GM12878 (cell line): Measurements from ENCODE around the gene LRIG3. TPM values are rescaled to one million over a fixed set of nuclear protein-coding genes. Genes with fewer than 3 reads are reported as not detected.

ENCODE experiments used
- ATAC-seq: fragments of 200-7000 bp; cut with Tn5 transposase; 3 replicates; pipeline ENCODE4 v1.9.1; 2020; ENCODE audit warnings: mild to moderate bottlenecking, moderate library complexity
- BruUV-seq: library from RNA; stranded (reverse); fragments of 400-500 nt; replicated peaks from 2 replicates; lab custom pipeline; 2021; lab: Mats Ljungman, UMichigan
- CTCF ChIA-PET: fragments of 300-600 bp; sonication (Branson Sonifier 250); formaldehyde crosslinking; extraction: SDS; loops from one replicate; lab custom pipeline; 2021; ENCODE audit warnings: inconsistent platforms; lab: Yijun Ruan, JAX
- POLR2A ChIA-PET: fragments of 350-600 bp; formaldehyde crosslinking; extraction: SDS; loops from one replicate; lab custom pipeline; 2021; ENCODE audit warnings: inconsistent platforms; lab: Charles Lee
- RAD21 ChIA-PET: fragments of 300-600 bp; sonication (Branson Sonifier 250); formaldehyde crosslinking; loops from one replicate; lab custom pipeline; 2023; ENCODE audit warnings: antibody characterized with exemption; ENCODE audit not compliant: unreplicated experiment; lab: Charles Lee
- SMC1A ChIA-PET: fragments of 300-600 bp; sonication (Branson Sonifier 250); formaldehyde crosslinking; loops from one replicate; lab custom pipeline; 2023; ENCODE audit not compliant: unreplicated experiment, uncharacterized antibody; lab: Charles Lee
- DNase-seq: peaks from one replicate; pipeline ENCODE4 v3.0.0-alpha.2; 2011; ENCODE audit warnings: low read depth, low spot score
- FAIRE-seq: peaks from 3 replicates; lab custom pipeline; 2011; peaks lifted over from hg19 to GRCh38; lab: Jason Lieb, UNC
- H2AFZ ChIP-seq: 2 replicates; pipeline ENCODE4 v1.6.0; 2011; ENCODE audit warnings: low read depth, low read length, control low read depth; ENCODE audit not compliant: control insufficient read depth
- H3K27ac ChIP-seq: 2 replicates; pipeline ENCODE4 v1.5.1; 2011; ENCODE audit warnings: control low read depth; ENCODE audit not compliant: control insufficient read depth, insufficient read depth
- H3K27me3 ChIP-seq, 2 experiments: replicated peaks in 1 of 2; 2 replicates each; pipeline versions ENCODE4 v1.6.0 to v1.6.1; 2011; ENCODE audit warnings: low read length in 1 of 2; ENCODE audit not compliant: control insufficient read depth in 2 of 2, insufficient read depth in 2 of 2
- H3K36me3 ChIP-seq, 2 experiments: 2 replicates each; pipeline ENCODE4 v1.5.1; 2011; ENCODE audit warnings: low read length in 1 of 2; ENCODE audit not compliant: control insufficient read depth in 2 of 2, insufficient read depth in 2 of 2
- H3K4me1 ChIP-seq: 2 replicates; pipeline ENCODE4 v1.6.1; 2011; ENCODE audit warnings: mild to moderate bottlenecking, low read length, moderate library complexity, mixed read lengths; ENCODE audit not compliant: control insufficient read depth, insufficient read depth
- H3K4me2 ChIP-seq: 2 replicates; pipeline ENCODE4 v1.6.0; 2011; ENCODE audit warnings: control low read depth; ENCODE audit not compliant: control insufficient read depth, insufficient read depth
- H3K4me3 ChIP-seq: fragments of 200-600 bp; sonication (generic); 2 replicates; pipeline ENCODE4 v1.5.1; 2016
- H3K79me2 ChIP-seq: 2 replicates; pipeline ENCODE4 v1.6.0; 2011; ENCODE audit warnings: low read length; ENCODE audit not compliant: control insufficient read depth, insufficient read depth
- H3K9ac ChIP-seq: 2 replicates; pipeline ENCODE4 v1.8.0; 2011; ENCODE audit warnings: low read length, control low read depth, mixed read lengths; ENCODE audit not compliant: control insufficient read depth, insufficient read depth
- H3K9me3 ChIP-seq: replicated peaks from 3 replicates; pipeline ENCODE4 v1.5.1; 2011; ENCODE audit warnings: mild to moderate bottlenecking, low read length; ENCODE audit not compliant: control insufficient read depth, insufficient read depth
- H4K20me1 ChIP-seq: 2 replicates; pipeline ENCODE4 v1.6.0; 2011; ENCODE audit not compliant: control insufficient read depth, insufficient read depth
- BMI1 ChIP-seq: fragments of 450-650 bp; IDR thresholded peaks from 2 replicates; pipeline ENCODE4 v1.6.1; 2016; ENCODE audit warnings: mild to moderate bottlenecking, moderate library complexity, borderline replicate concordance
- CREB1 ChIP-seq: IDR thresholded peaks from 2 replicates; pipeline ENCODE4 v1.6.1; 2012; ENCODE audit warnings: low read depth, mild to moderate bottlenecking, inconsistent platforms
- MTA3 ChIP-seq: IDR thresholded peaks from 2 replicates; pipeline ENCODE4 v1.6.1; 2012; ENCODE audit warnings: low read length, inconsistent platforms, borderline replicate concordance
- MYB ChIP-seq: fragments of 150-350 bp; IDR thresholded peaks from 2 replicates; pipeline ENCODE4 v1.6.1; 2014; ENCODE audit warnings: mild to moderate bottlenecking, low read depth, low read length, borderline replicate concordance
- NFYB ChIP-seq: IDR thresholded peaks from 2 replicates; pipeline ENCODE4 v1.6.1; 2011; ENCODE audit warnings: low read depth, mild to moderate bottlenecking, low read length, improper control_type of control experiment, moderate library complexity; ENCODE audit not compliant: insufficient read depth
- SRF ChIP-seq, 2 experiments: IDR thresholded peaks; 2 replicates each; pipeline ENCODE4 v1.6.1; 2011; ENCODE audit warnings: low read depth in 2 of 2, low read length in 2 of 2, mild to moderate bottlenecking in 1 of 2, moderate library complexity in 1 of 2
- TAF1 ChIP-seq: IDR thresholded peaks from 2 replicates; pipeline ENCODE4 v1.6.1; 2011; ENCODE audit warnings: mild to moderate bottlenecking, low read depth, low read length, borderline replicate concordance
- TCF12 ChIP-seq: IDR thresholded peaks from 2 replicates; pipeline ENCODE4 v1.6.1; 2011; ENCODE audit warnings: low read depth, mild to moderate bottlenecking, low read length
- ZNF384 ChIP-seq: IDR thresholded peaks from 2 replicates; pipeline ENCODE4 v1.6.1; 2012; ENCODE audit warnings: low read depth, mild to moderate bottlenecking, low read length, improper control_type of control experiment, borderline replicate concordance
- WGBS: methylation state at CpG from one replicate; pipeline ENCODE4 v1.1.6; 2016; ENCODE audit warnings: low lambda C conversion rate; ENCODE audit not compliant: insufficient replicate concordance, insufficient coverage; ENCODE audit errors: missing lambda C conversion rate; 5-methylcytosine and 5-hydroxymethylcytosine counted together
- in situ Hi-C: fragments of 300-500 bp; cut with MboI; formaldehyde crosslinking; loops from 9 replicates; pipeline ENCODE4 v1.14.3; 2018; ENCODE audit warnings: mixed read lengths
- intact Hi-C: fragments of 100-400 bp; cut with micrococcal nuclease; formaldehyde crosslinking; loops from one replicate; pipeline ENCODE4 v1.14.2; 2022; ENCODE audit not compliant: unreplicated experiment
- polyA plus RNA-seq, 11 experiments: library from polyadenylated mRNA; depleted of rRNA in 4 of 11; unstranded in 6 of 11; stranded (reverse) in 5 of 11; fragments of >200 nt; fragmentation: Nextera tagmentation in 4 of 11; fragmentation: Illumina TruSeq in 1 of 11; extraction: Ambion mirVana in 4 of 11; extraction: Trizol in 1 of 11; gene quantifications; 1 replicate in 1 of 11; 2 replicates in 10 of 11; pipeline versions ENCODE4 v1.2.1 to v1.2.3, GENCODE V29; 2011 to 2016; ENCODE audit warnings: inconsistent platforms in 2 of 11, missing spikeins in 2 of 11, low read depth in 1 of 11
- total RNA-seq, 4 experiments: library from RNA; depleted of rRNA in 3 of 4; stranded (reverse); fragments of >200 nt in 3 of 4; fragmentation: Illumina TruSeq in 1 of 4; extraction: Trizol in 1 of 4; gene quantifications; 2 replicates each; pipeline versions ENCODE4 v1.2.1 to v1.2.3, GENCODE V29; 2013 to 2021
- TF ChIP-seq, protein P1 (sequence below): fragments of 450-650 bp; IDR thresholded peaks from 2 replicates; pipeline ENCODE4 v1.6.1; 2017; ENCODE audit warnings: mild to moderate bottlenecking, low read depth, inconsistent platforms; ENCODE audit not compliant: poor library complexity, severe bottlenecking
- TF ChIP-seq, protein P2 (sequence below): fragments of 450-650 bp; conservative IDR thresholded peaks from 2 replicates; pipeline ENCODE4 v1.6.1; 2017; ENCODE audit warnings: mild to moderate bottlenecking, moderate library complexity
- TF ChIP-seq, protein P3 (sequence below): IDR thresholded peaks from 2 replicates; pipeline ENCODE4 v1.6.1; 2012; ENCODE audit warnings: low read depth, low read length, improper control_type of control experiment

The LRIG3 gene
- total and polyA plus RNA-seq, 10 of the 15 experiments (the other 5 are each of a cell fraction or from before 2014, with no cell fraction given), result 0.95 to 8.5 (median 5.0) TPM

DNA sequence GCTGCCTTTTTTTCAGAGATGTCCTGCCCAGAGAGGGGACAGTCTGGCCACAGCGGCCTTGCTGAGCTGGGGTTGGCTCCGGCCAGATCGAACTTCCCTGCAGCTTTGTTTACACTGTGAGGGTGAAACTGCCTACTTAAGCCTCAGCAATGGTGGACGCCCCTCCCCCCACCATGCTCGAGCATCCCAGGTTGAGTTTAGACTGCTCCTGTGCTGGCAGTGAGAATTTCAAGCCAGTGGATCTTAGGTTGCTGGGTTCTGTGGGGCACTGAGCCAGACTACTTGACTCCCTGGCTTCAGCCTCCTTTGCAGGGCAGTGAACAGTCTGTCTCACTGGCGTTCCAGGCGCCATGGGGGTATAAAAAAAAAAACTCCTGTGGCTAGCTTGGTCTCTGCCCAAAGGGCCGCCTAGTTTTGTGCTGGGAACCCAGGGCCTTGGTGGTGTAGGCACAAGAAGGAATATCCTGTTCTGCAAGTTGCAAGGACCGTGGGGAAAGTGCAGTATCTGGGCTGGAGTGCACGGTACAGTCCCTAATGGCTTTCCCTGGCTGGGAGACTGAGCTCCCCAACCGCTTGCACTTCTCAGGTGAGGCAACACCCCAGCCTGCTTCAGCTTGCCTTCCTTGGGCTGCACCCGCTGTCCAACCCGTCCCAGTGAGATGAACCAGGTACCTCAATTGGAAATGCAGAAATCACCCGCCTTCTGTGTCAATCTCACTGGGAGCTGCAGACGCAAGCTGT lies 79.1 kb downstream of the LRIG3 start:
- Histone ChIP-seq H3K27me3 (no peaks in the 10 kb centered on the region), H3K9me3 (no peaks in the 10 kb centered on the region), H4K20me1 (no peaks in the 10 kb centered on the region), H3K4me2 (no peak overlapping the region), H3K79me2 (no peaks in the 10 kb centered on the region), H3K27ac (no peak overlapping the region)
- RAD21 ChIA-PET, result no interaction called here
- no TSS peak for BruUV-seq
- 14% methylated on average over 15 of the region's 15 CpGs for WGBS
- intact Hi-C loops, result no loop called here
- TF ChIP-seq TAF1, result no peak
- no peak for TF ChIP-seq NFYB
- TF ChIP-seq TCF12, result no peak
- no peak for TF ChIP-seq BMI1
- TF ChIP-seq, protein P1, sequence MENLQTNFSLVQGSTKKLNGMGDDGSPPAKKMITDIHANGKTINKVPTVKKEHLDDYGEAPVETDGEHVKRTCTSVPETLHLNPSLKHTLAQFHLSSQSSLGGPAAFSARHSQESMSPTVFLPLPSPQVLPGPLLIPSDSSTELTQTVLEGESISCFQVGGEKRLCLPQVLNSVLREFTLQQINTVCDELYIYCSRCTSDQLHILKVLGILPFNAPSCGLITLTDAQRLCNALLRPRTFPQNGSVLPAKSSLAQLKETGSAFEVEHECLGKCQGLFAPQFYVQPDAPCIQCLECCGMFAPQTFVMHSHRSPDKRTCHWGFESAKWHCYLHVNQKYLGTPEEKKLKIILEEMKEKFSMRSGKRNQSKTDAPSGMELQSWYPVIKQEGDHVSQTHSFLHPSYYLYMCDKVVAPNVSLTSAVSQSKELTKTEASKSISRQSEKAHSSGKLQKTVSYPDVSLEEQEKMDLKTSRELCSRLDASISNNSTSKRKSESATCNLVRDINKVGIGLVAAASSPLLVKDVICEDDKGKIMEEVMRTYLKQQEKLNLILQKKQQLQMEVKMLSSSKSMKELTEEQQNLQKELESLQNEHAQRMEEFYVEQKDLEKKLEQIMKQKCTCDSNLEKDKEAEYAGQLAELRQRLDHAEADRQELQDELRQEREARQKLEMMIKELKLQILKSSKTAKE, result no peak
- TF ChIP-seq CREB1, result no peak
- TF ChIP-seq MYB, result no peak
- TF ChIP-seq, protein P2, sequence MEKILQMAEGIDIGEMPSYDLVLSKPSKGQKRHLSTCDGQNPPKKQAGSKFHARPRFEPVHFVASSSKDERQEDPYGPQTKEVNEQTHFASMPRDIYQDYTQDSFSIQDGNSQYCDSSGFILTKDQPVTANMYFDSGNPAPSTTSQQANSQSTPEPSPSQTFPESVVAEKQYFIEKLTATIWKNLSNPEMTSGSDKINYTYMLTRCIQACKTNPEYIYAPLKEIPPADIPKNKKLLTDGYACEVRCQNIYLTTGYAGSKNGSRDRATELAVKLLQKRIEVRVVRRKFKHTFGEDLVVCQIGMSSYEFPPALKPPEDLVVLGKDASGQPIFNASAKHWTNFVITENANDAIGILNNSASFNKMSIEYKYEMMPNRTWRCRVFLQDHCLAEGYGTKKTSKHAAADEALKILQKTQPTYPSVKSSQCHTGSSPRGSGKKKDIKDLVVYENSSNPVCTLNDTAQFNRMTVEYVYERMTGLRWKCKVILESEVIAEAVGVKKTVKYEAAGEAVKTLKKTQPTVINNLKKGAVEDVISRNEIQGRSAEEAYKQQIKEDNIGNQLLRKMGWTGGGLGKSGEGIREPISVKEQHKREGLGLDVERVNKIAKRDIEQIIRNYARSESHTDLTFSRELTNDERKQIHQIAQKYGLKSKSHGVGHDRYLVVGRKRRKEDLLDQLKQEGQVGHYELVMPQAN, result no peak
- TF ChIP-seq MTA3, result no peak
- no peak for TF ChIP-seq SRF (IDR thresholded peaks at IDR 0.05; ENCODE audit: low read depth in 2 of 2, low read length in 2 of 2)
- TF ChIP-seq, protein P3, sequence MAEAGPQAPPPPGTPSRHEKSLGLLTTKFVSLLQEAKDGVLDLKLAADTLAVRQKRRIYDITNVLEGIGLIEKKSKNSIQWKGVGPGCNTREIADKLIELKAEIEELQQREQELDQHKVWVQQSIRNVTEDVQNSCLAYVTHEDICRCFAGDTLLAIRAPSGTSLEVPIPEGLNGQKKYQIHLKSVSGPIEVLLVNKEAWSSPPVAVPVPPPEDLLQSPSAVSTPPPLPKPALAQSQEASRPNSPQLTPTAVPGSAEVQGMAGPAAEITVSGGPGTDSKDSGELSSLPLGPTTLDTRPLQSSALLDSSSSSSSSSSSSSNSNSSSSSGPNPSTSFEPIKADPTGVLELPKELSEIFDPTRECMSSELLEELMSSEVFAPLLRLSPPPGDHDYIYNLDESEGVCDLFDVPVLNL, result no peak
- TF ChIP-seq ZNF384, result no peak
- TF ChIP-seq, all 136 proteins: peak for 0
- no peak for ATAC-seq
- Histone ChIP-seq H2AFZ (no peak overlapping the region), H3K4me1 (no peaks in the 10 kb centered on the region), H3K9ac (no peak overlapping the region), H3K4me3 (no peak overlapping the region), H3K36me3 (no peaks in the 10 kb centered on the region)
- DNase-seq, result no peak
- ChIA-PET SMC1A (interaction anchor here (0.6 to 0.9 kb wide), 2 partner anchors 21 to 111 kb away, joined by 3 to 4 read pairs; no protein-coding TSS in a partner anchor), CTCF (interaction anchor here (0.6 kb wide), 1 partner anchor 268 kb away, joined by 3 read pairs; no protein-coding TSS in a partner anchor), POLR2A (interaction anchor here (0.7 kb wide), 1 partner anchor 198 kb away, joined by 3 read pairs; no protein-coding TSS in a partner anchor)
- in situ Hi-C loops, result no loop called here
- no peak for FAIRE-seq
